ENCODE data around the gene C1R. TPM values are rescaled to one million over a fixed set of nuclear protein-coding genes. Genes with fewer than 3 reads are reported as not detected.

C1R gene
- total and polyA plus RNA-seq, 2 of the 8 experiments (the other 6 are each of a cell fraction or from before 2014, with no cell fraction given), result 6.9 to 16.3 TPM

DNA sequence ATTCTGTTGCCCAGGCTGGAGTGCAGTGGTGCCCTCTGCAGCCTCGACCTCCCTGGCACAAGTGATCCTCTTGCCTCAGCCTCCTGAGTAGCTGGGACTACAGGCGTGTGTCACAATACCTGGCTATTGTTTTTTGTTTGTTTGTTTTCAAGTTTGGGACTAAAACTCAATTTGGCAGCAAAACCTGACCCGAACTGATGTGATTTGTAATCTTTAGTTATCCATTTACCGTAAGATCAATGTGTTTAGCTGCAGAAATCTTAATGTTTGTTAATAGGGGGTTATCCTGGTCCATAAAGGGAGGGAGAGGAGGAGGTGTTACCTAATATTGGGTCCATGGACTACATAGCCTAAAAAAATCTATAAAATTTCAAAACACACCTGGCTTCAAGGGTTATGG is 32.5 kb downstream of the C1R start:
- Histone ChIP-seq H3K56ac (replicated peaks; ENCODE audit: insufficient read length, low read depth, low read length) (no peak overlapping the region), H3K18ac (ENCODE audit: extremely low read depth, low read length) (no peak overlapping the region), H4K91ac (replicated peaks; ENCODE audit: insufficient read length, low read length) (no peak overlapping the region), H3K27me3 (replicated peaks in 1 of 4; ENCODE audit: control insufficient read depth in 3 of 4, extremely low read depth in 1 of 4, insufficient read depth in 3 of 4, low read length in 3 of 4) (no peaks in the 10 kb centered on the region), H4K5ac (ENCODE audit: insufficient read length, low read depth, low read length) (no peak overlapping the region), H3K23ac (ENCODE audit: insufficient read length) (no peak overlapping the region), H3K4me3 (ENCODE audit: extremely low read depth in 1 of 4, insufficient read depth in 2 of 4, low read depth in 3 of 4, low read length in 4 of 4) (no peak overlapping the region), H2AFZ (ENCODE audit: low read length) (no peak overlapping the region), H4K20me1 (replicated peaks in 1 of 2; ENCODE audit: control insufficient read depth in 1 of 2, insufficient read depth in 2 of 2, low read length in 2 of 2) (no peaks in the 10 kb centered on the region), H3K14ac (ENCODE audit: insufficient read length) (no peak overlapping the region), H3K79me1 (ENCODE audit: low read depth, low read length) (no peaks in the 10 kb centered on the region), H2BK120ac (replicated peaks; ENCODE audit: low read depth, low read length) (no peak overlapping the region), H3K27ac (ENCODE audit: low read depth, low read length) (no peak overlapping the region), H3K9ac (replicated peaks in 1 of 4; ENCODE audit: extremely low read depth in 1 of 4, low read depth in 3 of 4, low read length in 3 of 4) (no peak overlapping the region), H2BK5ac (ENCODE audit: low read depth, low read length) (no peak overlapping the region), H3K4me2 (ENCODE audit: insufficient read depth in 1 of 2, low read depth in 2 of 2, low read length in 2 of 2) (no peak overlapping the region), H3K9me3 (ENCODE audit: insufficient read depth in 2 of 2, low read depth in 1 of 2, low read length in 1 of 2) (no peaks in the 10 kb centered on the region), H3K4ac (replicated peaks; ENCODE audit: insufficient read length, low read depth, low read length) (no peak overlapping the region), H2AK5ac (ENCODE audit: low read depth, low read length) (no peak overlapping the region), H2BK20ac (ENCODE audit: low read length) (no peak overlapping the region), H2BK12ac (ENCODE audit: low read depth, low read length) (no peak overlapping the region), H2BK15ac (ENCODE audit: low read length) (no peak overlapping the region), H3K36me3 (ENCODE audit: control insufficient read depth in 2 of 4, insufficient read depth in 4 of 4, low read length in 3 of 4) (no peaks in the 10 kb centered on the region), H3K23me2 (ENCODE audit: low read depth, low read length) (no peaks in the 10 kb centered on the region), H3K4me1 (replicated peaks in 1 of 4; ENCODE audit: control insufficient read depth in 3 of 4, insufficient read depth in 4 of 4, low read length in 3 of 4) (peaks cover 0 to 5% (median 2%) of the 10 kb centered on the region in 4 experiments; a peak in 3 of 7 replicates), H3K79me2 (ENCODE audit: control insufficient read depth in 1 of 2, insufficient read depth in 2 of 2, low read length in 2 of 2) (no peaks in the 10 kb centered on the region), H4K8ac (ENCODE audit: extremely low read depth, insufficient read depth, low read length) (no peak overlapping the region)
- no peak for FAIRE-seq
- DNase-seq (ENCODE audit: low read depth in 1 of 2, low spot score in 2 of 2), result no peak
- 88% methylated on average over 4 of the region's 4 CpGs; no CpG with 5 or more reads in 1 of the 2 experiments for WGBS, 2 experiments (ENCODE audit: extremely low coverage in 1 of 2, insufficient coverage in 1 of 2, insufficient read length in 1 of 2, insufficient replicate concordance in 2 of 2, low coverage in 1 of 2, low lambda C conversion rate in 2 of 2, missing lambda C conversion rate in 1 of 2)
- POLR2A ChIA-PET (ENCODE audit: partially characterized antibody), result interaction anchor here (0.7 to 2.5 kb wide), 6 partner anchors 10 to 49 kb away, joined by 3 to 39 read pairs (median 4); partner anchors contain the start of gene C1RL
- CTCF ChIA-PET (ENCODE audit: partially characterized antibody), result interaction anchor here (0.9 to 6.7 kb wide), 14 partner anchors 9 to 99 kb away, joined by 3 to 58 read pairs (median 6); partner anchors contain the start of gene C1RL
- TF ChIP-seq CEBPB (IDR thresholded peaks at IDR 0.05; ENCODE audit: low read depth, low read length), result no peak
- no peak for TF ChIP-seq HDAC2 (IDR thresholded peaks at IDR 0.05; ENCODE audit: borderline replicate concordance in 1 of 2, low read depth in 2 of 2, low read length in 2 of 2)
- TF ChIP-seq RAD21 (IDR thresholded peaks at IDR 0.05 in 1 of 2, conservative IDR thresholded peaks at IDR 0.05 in 1 of 2; ENCODE audit: low read depth in 2 of 2, low read length in 2 of 2), result no peak
- no peak for TF ChIP-seq SIRT6 (IDR thresholded peaks at IDR 0.05; ENCODE audit: low read length)
- TF ChIP-seq, protein P1, sequence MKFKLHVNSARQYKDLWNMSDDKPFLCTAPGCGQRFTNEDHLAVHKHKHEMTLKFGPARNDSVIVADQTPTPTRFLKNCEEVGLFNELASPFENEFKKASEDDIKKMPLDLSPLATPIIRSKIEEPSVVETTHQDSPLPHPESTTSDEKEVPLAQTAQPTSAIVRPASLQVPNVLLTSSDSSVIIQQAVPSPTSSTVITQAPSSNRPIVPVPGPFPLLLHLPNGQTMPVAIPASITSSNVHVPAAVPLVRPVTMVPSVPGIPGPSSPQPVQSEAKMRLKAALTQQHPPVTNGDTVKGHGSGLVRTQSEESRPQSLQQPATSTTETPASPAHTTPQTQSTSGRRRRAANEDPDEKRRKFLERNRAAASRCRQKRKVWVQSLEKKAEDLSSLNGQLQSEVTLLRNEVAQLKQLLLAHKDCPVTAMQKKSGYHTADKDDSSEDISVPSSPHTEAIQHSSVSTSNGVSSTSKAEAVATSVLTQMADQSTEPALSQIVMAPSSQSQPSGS (IDR thresholded peaks at IDR 0.05; ENCODE audit: low read length), result no peak
- TF ChIP-seq SUZ12 (IDR thresholded peaks at IDR 0.05; ENCODE audit: low read length), result no peak
- TF ChIP-seq ZNF274 (IDR thresholded peaks at IDR 0.05; ENCODE audit: borderline replicate concordance, extremely low read depth, low read length), result no peak
- TF ChIP-seq CBX5 (IDR thresholded peaks at IDR 0.05; ENCODE audit: low read depth, low read length), result no peak
- no peak for TF ChIP-seq POLR2A (IDR thresholded peaks at IDR 0.05; ENCODE audit: control extremely low read depth in 1 of 2, low read depth in 2 of 2, low read length in 2 of 2)
- TF ChIP-seq RNF2 (IDR thresholded peaks at IDR 0.05; ENCODE audit: borderline replicate concordance, low read depth, low read length, missing control alignments, poor library complexity, severe bottlenecking), result no peak
- no peak for TF ChIP-seq TAF7 (optimal IDR thresholded peaks at IDR 0.05; ENCODE audit: borderline replicate concordance, low read depth, low read length)
- no peak for TF ChIP-seq EGR1 (IDR thresholded peaks at IDR 0.05; ENCODE audit: borderline replicate concordance, low read depth, low read length)
